H1 (cell line): ENCODE results near the gene TNFRSF18. TPM values are rescaled to one million over a fixed set of nuclear protein-coding genes. Genes with fewer than 3 reads are reported as not detected.

ENCODE experiments used
- CTCF ChIA-PET: fragments of 300-600 bp; sonication (Branson Sonifier 250); formaldehyde crosslinking; loops from one replicate; lab custom pipeline; 2021; ENCODE audit not compliant: partially characterized antibody; lab: Charles Lee
- POLR2A ChIA-PET: fragments of 300-600 bp; sonication (Branson Sonifier 250); formaldehyde crosslinking; loops from one replicate; lab custom pipeline; 2021; ENCODE audit warnings: inconsistent platforms; ENCODE audit not compliant: partially characterized antibody; lab: Charles Lee
- DNase-seq, 2 experiments: peaks; one replicate each; pipeline versions ENCODE4 v3.0.0 to v3.0.0-alpha.2; 2010 to 2022; ENCODE audit warnings: low spot score in 2 of 2, low read depth in 1 of 2, mixed read lengths in 1 of 2
- FAIRE-seq: peaks from 2 replicates; lab custom pipeline; 2011; peaks lifted over from hg19 to GRCh38; lab: Jason Lieb, UNC
- H2AFZ ChIP-seq: 2 replicates; pipeline ENCODE4 v1.8.1; 2012; ENCODE audit warnings: low read length, inconsistent platforms
- H2AK5ac ChIP-seq: 2 replicates; pipeline ENCODE4 v1.6.1; 2013; ENCODE audit warnings: low read depth, low read length
- H2BK120ac ChIP-seq: replicated peaks from 2 replicates; pipeline ENCODE3; 2013; ENCODE audit warnings: low read depth, low read length, inconsistent platforms
- H2BK12ac ChIP-seq: 2 replicates; pipeline ENCODE4 v1.6.1; 2013; ENCODE audit warnings: low read depth, low read length
- H2BK15ac ChIP-seq: 2 replicates; pipeline ENCODE4 v1.6.1; 2013; ENCODE audit warnings: low read length
- H2BK20ac ChIP-seq: 2 replicates; pipeline ENCODE4 v1.6.1; 2013; ENCODE audit warnings: low read length
- H2BK5ac ChIP-seq: 2 replicates; pipeline ENCODE4 v1.6.1; 2013; ENCODE audit warnings: low read depth, low read length
- H3K14ac ChIP-seq: 2 replicates; pipeline ENCODE4 v1.6.1; 2013; ENCODE audit warnings: inconsistent platforms; ENCODE audit not compliant: insufficient read length
- H3K18ac ChIP-seq: 2 replicates; pipeline ENCODE4 v1.6.1; 2013; ENCODE audit warnings: low read length; ENCODE audit errors: extremely low read depth
- H3K23ac ChIP-seq: 2 replicates; pipeline ENCODE4 v1.6.1; 2013; ENCODE audit warnings: inconsistent platforms; ENCODE audit not compliant: insufficient read length
- H3K23me2 ChIP-seq: 2 replicates; pipeline ENCODE4 v1.6.1; 2013; ENCODE audit warnings: low read depth, low read length
- H3K27ac ChIP-seq: 2 replicates; pipeline ENCODE4 v1.6.1; 2011; ENCODE audit warnings: low read depth, low read length, inconsistent platforms
- H3K27me3 ChIP-seq, 4 experiments: replicated peaks in 1 of 4; 1 replicate in 1 of 4; 2 replicates in 3 of 4; pipeline versions ENCODE4 v1.6.1 to v1.8.1; 2011 to 2013; ENCODE audit warnings: low read length in 3 of 4, mild to moderate bottlenecking in 3 of 4, inconsistent platforms in 2 of 4, mixed read lengths in 2 of 4, moderate library complexity in 1 of 4; ENCODE audit not compliant: control insufficient read depth in 3 of 4, insufficient read depth in 3 of 4; ENCODE audit errors: extremely low read depth in 1 of 4
- H3K36me3 ChIP-seq, 4 experiments: 2 replicates each; pipeline versions ENCODE4 v1.6.1 to v1.8.1; 2011 to 2013; ENCODE audit warnings: mild to moderate bottlenecking in 4 of 4, low read length in 3 of 4, moderate library complexity in 2 of 4, control low read depth in 1 of 4, inconsistent platforms in 1 of 4; ENCODE audit not compliant: insufficient read depth in 4 of 4, control insufficient read depth in 2 of 4
- H3K4ac ChIP-seq: replicated peaks from 2 replicates; pipeline ENCODE3; 2013; ENCODE audit warnings: low read length, low read depth, mixed read lengths, inconsistent platforms; ENCODE audit not compliant: insufficient read length
- H3K4me1 ChIP-seq, 4 experiments: replicated peaks in 1 of 4; 1 replicate in 1 of 4; 2 replicates in 3 of 4; pipeline versions ENCODE4 v1.6.1 to v1.8.1; 2011 to 2013; ENCODE audit warnings: low read length in 3 of 4, inconsistent platforms in 2 of 4, mixed read lengths in 1 of 4; ENCODE audit not compliant: insufficient read depth in 4 of 4, control insufficient read depth in 3 of 4
- H3K4me2 ChIP-seq, 2 experiments: 2 replicates each; pipeline versions ENCODE4 v1.6.1 to v1.8.1; 2011 to 2013; ENCODE audit warnings: low read depth in 2 of 2, low read length in 2 of 2, control low read depth in 1 of 2, inconsistent platforms in 1 of 2, mild to moderate bottlenecking in 1 of 2; ENCODE audit not compliant: insufficient read depth in 1 of 2
- H3K4me3 ChIP-seq, 4 experiments: fragments of 200-600, 300-600 bp in 1 of 4; sonication (generic), shearing (Covaris generic), sonication (Bioruptor Twin) in 1 of 4; 2 replicates each; pipeline versions ENCODE4 v1.5.1 to v1.8.1; 2011 to 2016; ENCODE audit warnings: low read length in 4 of 4, low read depth in 3 of 4, control low read depth in 2 of 4, inconsistent platforms in 2 of 4, mild to moderate bottlenecking in 2 of 4, mixed read lengths in 1 of 4, moderate library complexity in 1 of 4; ENCODE audit not compliant: insufficient read depth in 2 of 4; ENCODE audit errors: extremely low read depth in 1 of 4
- H3K56ac ChIP-seq: replicated peaks from 2 replicates; pipeline ENCODE3; 2013; ENCODE audit warnings: low read depth, mild to moderate bottlenecking, mixed read lengths, low read length, inconsistent platforms; ENCODE audit not compliant: insufficient read length
- H3K79me1 ChIP-seq: 2 replicates; pipeline ENCODE4 v1.6.1; 2013; ENCODE audit warnings: low read depth, low read length, control low read depth
- H3K79me2 ChIP-seq, 2 experiments: 2 replicates each; pipeline versions ENCODE4 v1.6.1 to v1.8.1; 2012 to 2013; ENCODE audit warnings: low read length in 2 of 2, mild to moderate bottlenecking in 2 of 2, inconsistent platforms in 1 of 2; ENCODE audit not compliant: insufficient read depth in 2 of 2, control insufficient read depth in 1 of 2
- H3K9ac ChIP-seq, 4 experiments: replicated peaks in 1 of 4; 1 replicate in 1 of 4; 2 replicates in 3 of 4; pipeline versions ENCODE4 v1.6.1 to v1.8.1; 2011 to 2013; ENCODE audit warnings: low read depth in 3 of 4, low read length in 3 of 4, control low read depth in 2 of 4, mild to moderate bottlenecking in 2 of 4, moderate library complexity in 2 of 4, inconsistent platforms in 1 of 4; ENCODE audit errors: extremely low read depth in 1 of 4
- H3K9me3 ChIP-seq, 2 experiments: 2 replicates each; pipeline versions ENCODE4 v1.6.1 to v1.8.1; 2012 to 2013; ENCODE audit warnings: mild to moderate bottlenecking in 2 of 2, moderate library complexity in 2 of 2, control low read depth in 1 of 2, inconsistent platforms in 1 of 2, low read depth in 1 of 2, low read length in 1 of 2, mixed read lengths in 1 of 2; ENCODE audit not compliant: insufficient read depth in 2 of 2
- H4K20me1 ChIP-seq, 2 experiments: replicated peaks in 1 of 2; 2 replicates each; pipeline versions ENCODE3 to v1.8.1; 2011 to 2013; ENCODE audit warnings: inconsistent platforms in 2 of 2, low read length in 2 of 2, mild to moderate bottlenecking in 1 of 2; ENCODE audit not compliant: insufficient read depth in 2 of 2, control insufficient read depth in 1 of 2
- H4K5ac ChIP-seq: 2 replicates; pipeline ENCODE4 v1.6.1; 2013; ENCODE audit warnings: low read length, low read depth, mixed read lengths, inconsistent platforms; ENCODE audit not compliant: insufficient read length
- H4K8ac ChIP-seq: 2 replicates; pipeline ENCODE4 v1.8.0; 2013; ENCODE audit warnings: mild to moderate bottlenecking, moderate library complexity, low read length, inconsistent platforms; ENCODE audit not compliant: insufficient read depth; ENCODE audit errors: extremely low read depth
- H4K91ac ChIP-seq: replicated peaks from 2 replicates; pipeline ENCODE3; 2013; ENCODE audit warnings: low read length, mixed read lengths, inconsistent platforms; ENCODE audit not compliant: insufficient read length
- BRCA1 ChIP-seq: IDR thresholded peaks from 2 replicates; pipeline ENCODE4 v1.6.1; 2012; ENCODE audit warnings: low read depth, low read length, improper control_type of control experiment
- HDAC2 ChIP-seq, 2 experiments: fragments of 300-600 bp in 1 of 2; sonication (generic) in 1 of 2; IDR thresholded peaks; 2 replicates each; pipeline ENCODE4 v1.6.1; 2011 to 2012; ENCODE audit warnings: low read depth in 2 of 2, low read length in 2 of 2, mild to moderate bottlenecking in 2 of 2, moderate library complexity in 2 of 2, borderline replicate concordance in 1 of 2, inconsistent platforms in 1 of 2
- SP2 ChIP-seq: IDR thresholded peaks from 2 replicates; pipeline ENCODE4 v1.6.1; 2012; ENCODE audit warnings: mild to moderate bottlenecking, low read length, inconsistent platforms
- TCF12 ChIP-seq: IDR thresholded peaks from 2 replicates; pipeline ENCODE4 v1.6.1; 2011; ENCODE audit warnings: low read depth, mild to moderate bottlenecking, low read length
- ZNF274 ChIP-seq: IDR thresholded peaks from 2 replicates; pipeline ENCODE4 v1.7.0; 2012; ENCODE audit warnings: low read length, borderline replicate concordance; ENCODE audit errors: extremely low read depth
- WGBS, 2 experiments: shearing (Covaris generic) in 1 of 2; methylation state at CpG; one replicate each; pipeline versions ENCODE4 v1.1.6 to v1.1.7; 2013 to 2015; ENCODE audit warnings: low lambda C conversion rate in 2 of 2, mixed read lengths in 2 of 2, inconsistent platforms in 1 of 2, low coverage in 1 of 2, missing lambda C conversion rate in 1 of 2; ENCODE audit not compliant: insufficient replicate concordance in 2 of 2, insufficient coverage in 1 of 2, insufficient read length in 1 of 2; ENCODE audit errors: extremely low coverage in 1 of 2, missing lambda C conversion rate in 1 of 2; 5-methylcytosine and 5-hydroxymethylcytosine counted together
- polyA plus RNA-seq, 7 experiments: library from polyadenylated mRNA; depleted of rRNA in 3 of 7; stranded (reverse) in 5 of 7; unstranded in 2 of 7; fragments of >200 nt in 5 of 7; fragments of 200-250 nt in 2 of 7; gene quantifications; 1 replicate in 5 of 7; 2 replicates in 1 of 7; 4 replicates in 1 of 7; pipeline versions ENCODE4 v1.2.1 to v1.2.3, GENCODE V29; 2011 to 2013; ENCODE audit warnings: missing spikeins in 2 of 7, mixed read lengths in 2 of 7
- total RNA-seq: library from RNA; stranded (reverse); fragmentation: NEBNext Ultra II Directional; extraction: Animal tissue kit (Norgen Biotek cat#: 25700); gene quantifications from 2 replicates; pipeline ENCODE4 v1.2.1, GENCODE V29; 2021
- TF ChIP-seq, protein P1 (sequence below): IDR thresholded peaks from 2 replicates; pipeline ENCODE4 v1.6.1; 2012; ENCODE audit warnings: inconsistent platforms

TNFRSF18 gene
- total and polyA plus RNA-seq, 2 of the 8 experiments (the other 6 are each of a cell fraction or from before 2014, with no cell fraction given), result 1.5 to 2.5 TPM

DNA sequence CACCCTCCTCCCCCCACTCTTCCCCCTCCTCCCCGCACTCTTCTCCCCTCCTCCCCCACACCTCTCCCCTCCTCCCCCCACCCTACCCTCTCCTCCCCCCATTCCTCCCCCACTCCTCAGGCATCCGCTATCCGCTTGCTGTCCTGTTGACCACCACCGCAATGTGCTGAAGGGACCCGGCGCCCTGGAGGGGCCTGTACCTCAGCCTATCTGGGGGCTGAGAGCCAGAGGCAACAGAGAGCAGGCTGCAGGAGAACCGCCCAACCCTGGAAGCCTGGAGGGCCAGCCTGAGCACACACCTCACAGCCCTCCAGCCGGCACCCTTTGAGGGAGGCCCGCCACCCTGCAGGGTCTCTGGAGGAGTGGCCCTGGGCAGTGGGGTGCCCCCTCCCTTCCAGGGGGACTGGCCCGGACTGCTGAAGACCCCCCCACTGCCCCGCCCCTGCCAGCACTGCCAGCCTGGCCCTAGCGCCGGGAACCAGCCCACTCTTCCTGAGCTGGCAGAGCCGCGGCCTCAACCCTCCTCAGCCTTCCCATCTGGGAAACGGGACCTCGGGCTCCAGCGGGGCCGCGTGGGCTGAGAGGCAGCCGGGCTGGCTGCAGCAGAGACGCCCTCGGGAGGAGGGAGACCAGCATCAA is 38.9 kb upstream of the TNFRSF18 start:
- peaks cover 4 to 9% of the 10 kb centered on the region in 2 experiments for H4K20me1 ChIP-seq
- no peak overlapping the region for H3K23ac ChIP-seq
- H3K4me2 ChIP-seq, result no peak overlapping the region
- no peak overlapping the region for H4K91ac ChIP-seq
- ChIA-PET CTCF (interaction anchor here (1.2 kb wide), 1 partner anchor 9 kb away, joined by 3 read pairs; no protein-coding TSS in a partner anchor), POLR2A (no interaction called here)
- no peak overlapping the region for H3K14ac ChIP-seq
- no peak overlapping the region for H4K5ac ChIP-seq
- no peak overlapping the region for H2AK5ac ChIP-seq
- no peaks in the 10 kb centered on the region for H3K79me1 ChIP-seq
- TF ChIP-seq, protein P1, sequence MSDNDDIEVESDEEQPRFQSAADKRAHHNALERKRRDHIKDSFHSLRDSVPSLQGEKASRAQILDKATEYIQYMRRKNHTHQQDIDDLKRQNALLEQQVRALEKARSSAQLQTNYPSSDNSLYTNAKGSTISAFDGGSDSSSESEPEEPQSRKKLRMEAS, result no peak
- no peak for TF ChIP-seq ZNF274
- no peak for TF ChIP-seq SP2
- no peak for TF ChIP-seq HDAC2 (IDR thresholded peaks at IDR 0.05; ENCODE audit: borderline replicate concordance in 1 of 2, low read depth in 2 of 2, low read length in 2 of 2)
- no peak for TF ChIP-seq BRCA1
- no peak for TF ChIP-seq TCF12
- no peak overlapping the region for H2BK15ac ChIP-seq
- peaks cover 0 to 8% (median under 1%) of the 10 kb centered on the region in 4 experiments; a peak in 5 of 7 replicates for H3K4me1 ChIP-seq
- peaks cover 2 to 19% (median 11%) of the 10 kb centered on the region in 4 experiments; a peak in 6 of 7 replicates for H3K27me3 ChIP-seq
- H3K56ac ChIP-seq, result no peak overlapping the region
- no peak overlapping the region for H3K4me3 ChIP-seq
- 88% methylated on average over 15 of the region's 23 CpGs; no CpG with 5 or more reads in 1 of the 2 experiments for WGBS, 2 experiments
- H3K9ac ChIP-seq, result no peak overlapping the region
- H3K18ac ChIP-seq, result no peak overlapping the region
- H3K27ac ChIP-seq, result no peak overlapping the region
- H2BK120ac ChIP-seq, result no peak overlapping the region
- H3K23me2 ChIP-seq, result no peaks in the 10 kb centered on the region; the same call in 1 of the 2 replicates
- H3K36me3 ChIP-seq, result no peaks in the 10 kb centered on the region
- no peak overlapping the region for H4K8ac ChIP-seq
- no peak overlapping the region for H2BK5ac ChIP-seq
- H2BK20ac ChIP-seq, result no peak overlapping the region
- no peak overlapping the region for H2AFZ ChIP-seq
- no peak overlapping the region for H2BK12ac ChIP-seq
- no peak for FAIRE-seq
- no peaks in the 10 kb centered on the region for H3K9me3 ChIP-seq
- no peak overlapping the region for H3K4ac ChIP-seq
- no peak for DNase-seq
- no peaks in the 10 kb centered on the region; a peak in 1 of 4 replicates for H3K79me2 ChIP-seq
